Left ventricle myocardium inferior (tissue), 1 donor: ENCODE data around the gene GPR183. TPM values are rescaled to one million over a fixed set of nuclear protein-coding genes. Genes with fewer than 3 reads are reported as not detected.

Source experiments
- DNase-seq: peaks from one replicate; pipeline ENCODE4 v3.0.0-alpha.2; 2020
- H3K27ac ChIP-seq: fragments of 200-600 bp; replicated peaks from 2 replicates; pipeline ENCODE4 v1.8.0; 2021
- H3K27me3 ChIP-seq: fragments of 200-600 bp; 2 replicates; pipeline ENCODE4 v1.8.0; 2021; ENCODE audit warnings: low read depth
- H3K36me3 ChIP-seq: fragments of 200-600 bp; 2 replicates; pipeline ENCODE4 v1.8.0; 2021
- H3K4me1 ChIP-seq: fragments of 200-600 bp; 2 replicates; pipeline ENCODE4 v1.8.0; 2021
- H3K4me3 ChIP-seq: fragments of 200-600 bp; 2 replicates; pipeline ENCODE4 v1.8.0; 2021; ENCODE audit warnings: mild to moderate bottlenecking, moderate library complexity
- H3K9me3 ChIP-seq: fragments of 200-600 bp; replicated peaks from 2 replicates; pipeline ENCODE4 v1.8.0; 2021
- CTCF ChIP-seq: fragments of 200-600 bp; IDR thresholded peaks from 2 replicates; pipeline ENCODE4 v1.8.0; 2021; ENCODE audit warnings: antibody characterized with exemption, mild to moderate bottlenecking, borderline replicate concordance
- intact Hi-C: fragments of 100-400 bp; cut with micrococcal nuclease; formaldehyde crosslinking; loops from one replicate; pipeline ENCODE4 v1.11.0; 2022
- total RNA-seq: library from RNA; stranded (reverse); fragmentation: NEBNext Ultra II Directional; extraction: Animal tissue kit (Norgen Biotek cat#: 25700); gene quantifications from one replicate; pipeline ENCODE4 v1.2.1, GENCODE V29; 2021
- donor health status: DM: no; HTN: yes; CAD: no; lungs with severe emphysema.

The GPR183 gene
- total RNA-seq, 1 donor from 2014 or later, result 1.7 TPM

GRCh38 chr13:99353836-99354235 is 46.6 kb upstream of the GPR183 start:
- no peak overlapping the region for H3K4me3 ChIP-seq
- H3K9me3 ChIP-seq, result no peaks in the 10 kb centered on the region
- no peak overlapping the region for H3K27ac ChIP-seq
- no peak for TF ChIP-seq CTCF
- peaks cover 25% of the 10 kb centered on the region for H3K4me1 ChIP-seq
- H3K36me3 ChIP-seq, result peaks cover 44% of the 10 kb centered on the region
- no peaks in the 10 kb centered on the region for H3K27me3 ChIP-seq
- no peak for DNase-seq
- intact Hi-C loops, result no loop called here

GRCh38 chr13:99353246-99353600 is 46.0 kb upstream of the GPR183 start:
- no peak overlapping the region for H3K27ac ChIP-seq
- peaks cover 25% of the 10 kb centered on the region for H3K4me1 ChIP-seq
- no peaks in the 10 kb centered on the region for H3K9me3 ChIP-seq
- no peak for TF ChIP-seq CTCF
- intact Hi-C loops, result no loop called here
- H3K36me3 ChIP-seq, result peaks cover 50% of the 10 kb centered on the region
- H3K4me3 ChIP-seq, result no peak overlapping the region
- H3K27me3 ChIP-seq, result no peaks in the 10 kb centered on the region
- no peak for DNase-seq

GRCh38 chr13:99352351-99353245 is 45.4 kb upstream of the GPR183 start:
- Histone ChIP-seq H3K9me3 (no peaks in the 10 kb centered on the region), H3K4me1 (peaks cover 20% of the 10 kb centered on the region), H3K27ac (no peak overlapping the region), H3K27me3 (no peaks in the 10 kb centered on the region), H3K36me3 (peaks cover 50% of the 10 kb centered on the region), H3K4me3 (no peak overlapping the region)
- intact Hi-C loops, result no loop called here
- TF ChIP-seq CTCF, result no peak
- DNase-seq, result no peak

- H3K9me3 ChIP-seq, result no peaks in the 10 kb centered on the region
- peaks cover 51% of the 10 kb centered on the region for H3K36me3 ChIP-seq
- intact Hi-C loops, result no loop called here
- no peak for DNase-seq
- TF ChIP-seq CTCF, result no peak
- H3K27ac ChIP-seq, result no peak overlapping the region
- H3K4me1 ChIP-seq, result peaks cover 11% of the 10 kb centered on the region
- no peaks in the 10 kb centered on the region for H3K27me3 ChIP-seq
- H3K4me3 ChIP-seq, result no peak overlapping the region
Measured at GRCh38 chr13:99351772-99352171, 44.6 kb upstream of the GPR183 start.

- intact Hi-C loops, result no loop called here
- Histone ChIP-seq H3K4me1 (no peaks in the 10 kb centered on the region), H3K9me3 (no peaks in the 10 kb centered on the region), H3K27me3 (no peaks in the 10 kb centered on the region), H3K27ac (no peak overlapping the region), H3K4me3 (no peak overlapping the region), H3K36me3 (peaks cover 60% of the 10 kb centered on the region)
- DNase-seq, result no peak
- TF ChIP-seq CTCF, result no peak
Measured at GRCh38 chr13:99350191-99350590, 43.0 kb upstream of the GPR183 start.
